Endodermal cell (in vitro differentiated cells): ENCODE measurements around the gene TUBB4A. TPM values are rescaled to one million over a fixed set of nuclear protein-coding genes. Genes with fewer than 3 reads are reported as not detected.

Source experiments
- DNase-seq: peaks from one replicate; pipeline ENCODE4 v3.0.0-alpha.2; 2017
- H3K27ac ChIP-seq: 2 replicates; pipeline ENCODE4 v1.5.1; 2013; ENCODE audit warnings: mild to moderate bottlenecking, low read depth, low read length, moderate library complexity
- H3K27me3 ChIP-seq: 2 replicates; pipeline ENCODE4 v1.6.1; 2013; ENCODE audit warnings: mild to moderate bottlenecking, low read length, moderate library complexity; ENCODE audit not compliant: insufficient read depth, control insufficient read depth, poor library complexity, severe bottlenecking
- H3K36me3 ChIP-seq: 2 replicates; pipeline ENCODE4 v1.7.0; 2013; ENCODE audit warnings: mild to moderate bottlenecking, low read length, moderate library complexity; ENCODE audit not compliant: control insufficient read depth, insufficient read depth
- H3K4me1 ChIP-seq: one replicate; pipeline ENCODE4 v1.7.0; 2013; ENCODE audit warnings: low read length; ENCODE audit not compliant: control insufficient read depth, insufficient read depth
- H3K4me3 ChIP-seq: 2 replicates; pipeline ENCODE4 v1.5.1; 2013; ENCODE audit warnings: mild to moderate bottlenecking, low read length, moderate library complexity
- H3K9ac ChIP-seq: 2 replicates; pipeline ENCODE4 v1.6.1; 2013; ENCODE audit warnings: mild to moderate bottlenecking, low read length, moderate library complexity; ENCODE audit not compliant: poor library complexity, severe bottlenecking; ENCODE audit errors: extremely low read depth
- H3K9me3 ChIP-seq: 2 replicates; pipeline ENCODE4 v1.6.1; 2013; ENCODE audit warnings: mild to moderate bottlenecking, low read length, moderate library complexity; ENCODE audit not compliant: control insufficient read depth
- H3K27ac Mint-ChIP-seq: 2 replicates; pipeline ENCODE4 v1.8.0; 2020; ENCODE audit warnings: mixed read lengths
- H3K27me3 Mint-ChIP-seq: 2 replicates; pipeline ENCODE4 v1.8.0; 2021; ENCODE audit warnings: mild to moderate bottlenecking, mixed read lengths; ENCODE audit not compliant: insufficient read depth
- H3K36me3 Mint-ChIP-seq: 2 replicates; pipeline ENCODE4 v1.8.0; 2020; ENCODE audit warnings: low read depth, mixed read lengths
- H3K4me1 Mint-ChIP-seq: 2 replicates; pipeline ENCODE4 v1.8.0; 2020; ENCODE audit warnings: mixed read lengths
- H3K4me3 Mint-ChIP-seq: 2 replicates; pipeline ENCODE4 v1.8.0; 2020; ENCODE audit warnings: mild to moderate bottlenecking, moderate library complexity, mixed read lengths
- H3K9me3 Mint-ChIP-seq: 2 replicates; pipeline ENCODE4 v1.8.0; 2020; ENCODE audit warnings: mild to moderate bottlenecking, mixed read lengths
- WGBS, 2 experiments: methylation state at CpG; one replicate each; pipeline versions ENCODE4 v1.1.5 to v1.1.7; 2013; ENCODE audit warnings: missing lambda C conversion rate in 2 of 2, mixed read lengths in 1 of 2; ENCODE audit not compliant: insufficient coverage in 1 of 2, insufficient read length in 1 of 2; 5-methylcytosine and 5-hydroxymethylcytosine counted together
- total RNA-seq, 2 donors: library from RNA; stranded (reverse); fragmentation: NEBNext Ultra II Directional in 1 of 2; extraction: Animal tissue kit (Norgen Biotek cat#: 25700) in 1 of 2; gene quantifications; 2 replicates in 1 of 2; 3 replicates in 1 of 2; pipeline ENCODE4 v1.2.1, GENCODE V29; 2021
- TF ChIP-seq, protein P1 (sequence below): fragments of 200-600 bp; sonication (generic); conservative IDR thresholded peaks from 2 replicates; pipeline ENCODE4 v1.5.0; 2021; ENCODE audit warnings: antibody characterized with exemption, mild to moderate bottlenecking

TUBB4A gene
- total RNA-seq, 2 donors from 2014 or later: 5.2 to 7.5 TPM

DNA sequence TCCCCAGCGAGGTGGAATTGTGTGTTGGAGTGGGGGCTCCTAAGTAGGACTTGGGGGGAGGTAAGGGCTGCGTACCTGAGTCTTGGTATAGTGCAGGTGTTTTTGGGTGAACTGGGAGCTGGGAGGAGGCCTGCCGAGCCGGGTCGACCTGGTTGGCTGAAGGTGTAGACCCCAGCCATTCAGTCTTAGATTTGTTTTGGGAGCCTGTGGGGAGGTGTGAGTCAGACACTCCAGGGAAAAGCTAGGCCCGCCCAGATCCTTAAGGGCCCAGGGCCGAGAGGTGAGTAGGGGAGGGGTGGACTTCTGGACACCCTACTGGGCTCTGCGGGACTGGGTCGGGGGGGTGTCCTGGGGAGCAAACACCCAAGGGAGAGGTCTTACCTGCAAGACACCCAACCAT, 37.1 kb downstream of the TUBB4A start:
- peaks cover 6% of the 10 kb centered on the region for H3K4me1 ChIP-seq
- no peaks in the 10 kb centered on the region for H3K9me3 Mint-ChIP-seq
- H3K4me3 Mint-ChIP-seq: peak overlapping the region; percentile 81
- peaks cover 43% of the 10 kb centered on the region for H3K36me3 Mint-ChIP-seq
- H3K27me3 Mint-ChIP-seq: peaks cover 17% of the 10 kb centered on the region
- H3K9ac ChIP-seq: peak overlapping the region; percentile 49
- H3K4me1 Mint-ChIP-seq: peaks cover 26% of the 10 kb centered on the region
- TF ChIP-seq, protein P1, sequence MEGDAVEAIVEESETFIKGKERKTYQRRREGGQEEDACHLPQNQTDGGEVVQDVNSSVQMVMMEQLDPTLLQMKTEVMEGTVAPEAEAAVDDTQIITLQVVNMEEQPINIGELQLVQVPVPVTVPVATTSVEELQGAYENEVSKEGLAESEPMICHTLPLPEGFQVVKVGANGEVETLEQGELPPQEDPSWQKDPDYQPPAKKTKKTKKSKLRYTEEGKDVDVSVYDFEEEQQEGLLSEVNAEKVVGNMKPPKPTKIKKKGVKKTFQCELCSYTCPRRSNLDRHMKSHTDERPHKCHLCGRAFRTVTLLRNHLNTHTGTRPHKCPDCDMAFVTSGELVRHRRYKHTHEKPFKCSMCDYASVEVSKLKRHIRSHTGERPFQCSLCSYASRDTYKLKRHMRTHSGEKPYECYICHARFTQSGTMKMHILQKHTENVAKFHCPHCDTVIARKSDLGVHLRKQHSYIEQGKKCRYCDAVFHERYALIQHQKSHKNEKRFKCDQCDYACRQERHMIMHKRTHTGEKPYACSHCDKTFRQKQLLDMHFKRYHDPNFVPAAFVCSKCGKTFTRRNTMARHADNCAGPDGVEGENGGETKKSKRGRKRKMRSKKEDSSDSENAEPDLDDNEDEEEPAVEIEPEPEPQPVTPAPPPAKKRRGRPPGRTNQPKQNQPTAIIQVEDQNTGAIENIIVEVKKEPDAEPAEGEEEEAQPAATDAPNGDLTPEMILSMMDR: no peak
- peaks cover 10% of the 10 kb centered on the region for H3K36me3 ChIP-seq
- DNase-seq: peak; percentile 56
- peak overlapping the region; percentile 88 for H3K27ac Mint-ChIP-seq
- H3K27me3 ChIP-seq: peaks cover 15% of the 10 kb centered on the region
- 55 to 58% methylated on average over 4 to 9 of the region's 9 CpGs for WGBS, 2 experiments
- H3K4me3 ChIP-seq: peak overlapping the region; percentile 83
- no peaks in the 10 kb centered on the region for H3K9me3 ChIP-seq
- H3K27ac ChIP-seq: no peak overlapping the region

DNA sequence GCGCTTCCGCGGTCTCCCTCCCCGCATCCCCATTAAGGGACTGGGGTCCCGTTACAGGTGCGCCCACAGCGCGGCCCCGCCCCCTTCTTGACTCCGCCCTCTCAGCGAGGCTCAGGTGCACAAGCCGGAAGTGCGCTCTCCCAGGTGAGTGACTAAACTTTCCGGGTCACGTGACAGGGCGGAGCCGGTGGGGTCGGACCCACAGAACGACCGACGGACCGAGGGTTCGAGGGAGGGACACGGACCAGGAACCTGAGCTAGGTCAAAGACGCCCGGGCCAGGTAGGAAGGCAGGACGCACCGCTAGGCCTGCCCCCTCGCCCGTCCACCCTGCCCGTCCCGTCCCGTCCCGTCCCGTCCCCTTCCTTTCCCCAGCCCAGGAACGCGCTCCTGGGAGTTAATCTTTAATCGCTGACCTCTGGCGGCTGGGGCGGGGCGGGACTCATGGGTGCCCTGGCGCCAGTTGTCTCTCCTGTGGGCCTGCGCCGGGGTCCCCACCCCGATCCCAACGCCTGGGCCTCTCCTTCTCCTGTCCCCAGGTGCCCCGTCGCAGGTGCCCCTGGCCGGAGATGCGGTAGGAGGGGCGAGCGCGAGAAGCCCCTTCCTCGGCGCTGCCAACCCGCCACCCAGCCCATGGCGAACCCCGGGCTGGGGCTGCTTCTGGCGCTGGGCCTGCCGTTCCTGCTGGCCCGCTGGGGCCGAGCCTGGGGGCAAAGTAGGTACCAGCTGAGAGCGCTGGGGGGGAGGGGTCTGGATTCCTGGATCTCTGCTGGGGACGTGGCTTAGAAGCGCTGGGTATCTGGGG, 37.8 kb downstream of the TUBB4A start, which contains the start of gene CRB3:
Gene CRB3 (plus strand): TSS at position 202 of the 804 bp plus-strand sequence. CDS start 431 bp downstream, at position 633.
- no peak within 1 kb of the TSS for H3K27ac ChIP-seq
- peak; percentile 99 for DNase-seq
- H3K36me3 Mint-ChIP-seq: peaks cover 39% of the 10 kb centered on the region
- H3K4me3 Mint-ChIP-seq: peak within 1 kb of the TSS; percentile 81
- peaks cover 6% of the 10 kb centered on the region for H3K4me1 ChIP-seq
- peak within 1 kb of the TSS; percentile 83 for H3K4me3 ChIP-seq
- 2% methylated on average over 30 to 65 of the region's 65 CpGs for WGBS, 2 experiments
- no peaks in the 10 kb centered on the region for H3K9me3 ChIP-seq
- H3K36me3 ChIP-seq: peaks cover 10% of the 10 kb centered on the region
- H3K9me3 Mint-ChIP-seq: no peaks in the 10 kb centered on the region
- peaks cover 15% of the 10 kb centered on the region for H3K27me3 ChIP-seq
- peaks cover 17% of the 10 kb centered on the region for H3K27me3 Mint-ChIP-seq
- TF ChIP-seq, protein P1: no peak
- peak within 1 kb of the TSS; percentile 88 for H3K27ac Mint-ChIP-seq
- H3K4me1 Mint-ChIP-seq: peaks cover 20% of the 10 kb centered on the region
- H3K9ac ChIP-seq: peak within 1 kb of the TSS; percentile 49

DNA sequence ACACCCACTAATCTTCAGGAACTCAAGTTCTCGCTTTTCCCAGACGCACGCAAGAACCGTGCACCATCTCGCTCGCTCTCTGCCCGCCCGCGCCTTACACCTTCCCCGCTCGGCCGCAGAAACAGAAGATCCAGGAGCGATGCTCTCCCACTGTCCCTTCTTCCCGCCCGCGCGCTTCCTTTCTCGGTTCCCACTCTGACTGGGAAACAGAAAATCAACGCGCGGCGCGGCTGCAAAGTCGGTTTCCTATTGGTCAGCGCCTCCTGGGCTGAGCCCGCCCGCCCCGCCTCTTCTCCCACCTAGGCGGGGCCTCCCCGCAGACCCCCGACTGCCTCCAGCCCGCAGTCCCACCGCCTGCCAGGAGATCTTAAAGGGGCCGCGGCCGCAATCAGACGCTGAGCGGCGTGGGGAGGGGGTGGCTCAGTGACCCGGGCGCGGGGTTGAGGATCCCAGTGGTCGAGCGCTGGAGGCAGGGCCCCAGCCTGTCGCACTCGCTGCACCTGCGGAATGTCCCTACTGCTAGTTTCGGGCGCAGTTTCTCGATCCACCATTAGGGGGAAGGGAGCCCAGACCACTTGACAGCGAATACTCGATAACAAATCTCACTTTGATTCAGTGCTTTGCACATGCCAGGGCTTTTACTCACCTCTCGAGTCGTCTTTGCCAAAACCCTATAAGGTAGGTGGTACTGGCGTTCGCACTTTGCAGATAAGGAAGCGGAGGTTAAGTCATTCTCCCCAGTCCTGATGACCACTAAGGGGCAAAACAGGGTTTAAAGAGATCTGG, 41.8 kb downstream of the TUBB4A start:
- peaks cover 25% of the 10 kb centered on the region for H3K27me3 Mint-ChIP-seq
- peak overlapping the region; percentile 25 for H3K9ac ChIP-seq
- DNase-seq: peak; percentile 99

More for the DNA sequence above, 41.8 kb downstream of the TUBB4A start:
- Histone ChIP-seq H3K9me3 (peaks cover 4% of the 10 kb centered on the region), H3K4me3 (peak overlapping the region; percentile 87), H3K36me3 (peaks cover 9% of the 10 kb centered on the region), H3K27me3 (peaks cover 12% of the 10 kb centered on the region), H3K4me1 (peaks cover 6% of the 10 kb centered on the region), H3K27ac (peak overlapping the region; percentile 25)
- TF ChIP-seq, protein P1: peak; percentile 78
- Mint-ChIP-seq H3K4me1 (peaks cover 13% of the 10 kb centered on the region), H3K36me3 (peaks cover 18% of the 10 kb centered on the region), H3K4me3 (peak overlapping the region; percentile 69), H3K9me3 (peaks cover 2% of the 10 kb centered on the region), H3K27ac (peak overlapping the region; percentile 92)
- WGBS, 2 experiments: 0% methylated on average over 15 to 57 of the region's 57 CpGs
